BE2C (cell line): ENCODE data around the gene CFDP1.
"Not testable (repeated sequence)": the region's sequence is repeated elsewhere in the genome, so short reads cannot be mapped to it uniquely, and the experiment has no call there.

Experiments
- DNase-seq: peaks from one replicate; pipeline ENCODE4 v3.0.0-alpha.2; 2020
- H3K27me3 ChIP-seq: fragments of 250-450 bp; sonication (Bioruptor Pico); 2 replicates; pipeline ENCODE4 v1.5.1; 2020; ENCODE audit warnings: mild to moderate bottlenecking
- H3K36me3 ChIP-seq: fragments of 250-450 bp; sonication (Bioruptor Pico); 2 replicates; pipeline ENCODE4 v1.5.1; 2020; ENCODE audit warnings: mild to moderate bottlenecking
- H3K4me1 ChIP-seq: fragments of 250-450 bp; sonication (Bioruptor Pico); 2 replicates; pipeline ENCODE4 v1.5.1; 2020
- H3K4me3 ChIP-seq: 2 replicates; pipeline ENCODE4 v1.5.1; 2011; ENCODE audit warnings: low read depth, low read length
- H3K9me3 ChIP-seq: fragments of 250-450 bp; sonication (Bioruptor Pico); 2 replicates; pipeline ENCODE4 v1.5.1; 2020
- TF ChIP-seq, protein P1 (sequence below): IDR thresholded peaks from 2 replicates; pipeline ENCODE4 v1.5.1; 2012; ENCODE audit warnings: mild to moderate bottlenecking, low read depth, low read length

Gene CFDP1

DNA sequence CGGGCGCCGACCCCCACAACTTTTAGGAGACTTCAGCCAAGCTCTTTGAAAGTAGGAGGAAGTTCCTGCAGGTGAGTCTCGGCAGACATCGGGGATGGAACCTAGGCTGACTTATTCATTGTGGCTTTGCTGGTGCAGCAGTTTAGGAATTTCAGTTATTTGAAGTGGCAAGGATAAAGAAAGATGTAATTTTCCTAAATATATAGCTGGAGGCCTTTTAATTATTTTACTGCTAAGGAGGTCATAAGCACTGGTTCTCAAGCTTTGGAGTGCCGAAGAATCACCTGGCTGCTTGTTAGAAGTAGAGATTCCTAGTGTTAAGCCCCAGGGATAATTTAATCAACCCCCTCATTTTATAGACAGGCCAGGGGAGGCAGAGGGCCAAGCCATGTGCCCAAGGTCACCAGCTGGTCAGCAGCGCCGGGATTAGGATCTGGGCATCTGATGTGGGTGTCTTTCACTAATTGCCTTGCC is 152.9 kb downstream of the CFDP1 start:
- H3K9me3 ChIP-seq: no peaks in the 10 kb centered on the region; the same call in 1 of the 2 replicates
- no peak overlapping the region for H3K4me3 ChIP-seq
- peaks cover 8% of the 10 kb centered on the region; the same call in 1 of the 2 replicates for H3K4me1 ChIP-seq
- TF ChIP-seq, protein P1, sequence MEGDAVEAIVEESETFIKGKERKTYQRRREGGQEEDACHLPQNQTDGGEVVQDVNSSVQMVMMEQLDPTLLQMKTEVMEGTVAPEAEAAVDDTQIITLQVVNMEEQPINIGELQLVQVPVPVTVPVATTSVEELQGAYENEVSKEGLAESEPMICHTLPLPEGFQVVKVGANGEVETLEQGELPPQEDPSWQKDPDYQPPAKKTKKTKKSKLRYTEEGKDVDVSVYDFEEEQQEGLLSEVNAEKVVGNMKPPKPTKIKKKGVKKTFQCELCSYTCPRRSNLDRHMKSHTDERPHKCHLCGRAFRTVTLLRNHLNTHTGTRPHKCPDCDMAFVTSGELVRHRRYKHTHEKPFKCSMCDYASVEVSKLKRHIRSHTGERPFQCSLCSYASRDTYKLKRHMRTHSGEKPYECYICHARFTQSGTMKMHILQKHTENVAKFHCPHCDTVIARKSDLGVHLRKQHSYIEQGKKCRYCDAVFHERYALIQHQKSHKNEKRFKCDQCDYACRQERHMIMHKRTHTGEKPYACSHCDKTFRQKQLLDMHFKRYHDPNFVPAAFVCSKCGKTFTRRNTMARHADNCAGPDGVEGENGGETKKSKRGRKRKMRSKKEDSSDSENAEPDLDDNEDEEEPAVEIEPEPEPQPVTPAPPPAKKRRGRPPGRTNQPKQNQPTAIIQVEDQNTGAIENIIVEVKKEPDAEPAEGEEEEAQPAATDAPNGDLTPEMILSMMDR: no peak
- DNase-seq: no peak
- H3K27me3 ChIP-seq: no peaks in the 10 kb centered on the region
- H3K36me3 ChIP-seq: no peaks in the 10 kb centered on the region

DNA sequence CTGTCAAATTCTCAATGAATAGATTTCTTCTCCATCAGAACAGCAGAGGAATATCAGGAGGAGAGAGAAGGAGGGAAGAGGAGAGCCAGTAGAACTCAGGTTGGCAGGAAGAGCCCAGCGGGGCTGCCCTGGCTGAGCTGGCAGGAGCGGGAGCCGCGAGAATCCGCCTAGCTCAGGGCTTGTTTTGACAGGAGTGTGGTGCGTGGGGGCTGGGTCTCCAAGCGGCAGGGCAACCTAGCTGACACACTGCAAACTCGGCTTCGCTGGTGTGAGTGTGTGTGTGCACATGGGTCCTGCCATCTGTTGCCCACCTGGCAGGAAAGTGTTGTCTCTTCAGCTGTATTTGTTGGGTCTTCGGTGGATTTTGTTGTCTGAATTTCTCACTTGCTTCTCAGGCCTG is 154.0 kb downstream of the CFDP1 start:
- Histone ChIP-seq H3K4me3 (no peak overlapping the region), H3K9me3 (no peaks in the 10 kb centered on the region; the same call in 1 of the 2 replicates), H3K4me1 (peaks cover 8% of the 10 kb centered on the region; the same call in 1 of the 2 replicates), H3K36me3 (no peaks in the 10 kb centered on the region), H3K27me3 (no peaks in the 10 kb centered on the region)
- TF ChIP-seq, protein P1: no peak
- no peak for DNase-seq

DNA sequence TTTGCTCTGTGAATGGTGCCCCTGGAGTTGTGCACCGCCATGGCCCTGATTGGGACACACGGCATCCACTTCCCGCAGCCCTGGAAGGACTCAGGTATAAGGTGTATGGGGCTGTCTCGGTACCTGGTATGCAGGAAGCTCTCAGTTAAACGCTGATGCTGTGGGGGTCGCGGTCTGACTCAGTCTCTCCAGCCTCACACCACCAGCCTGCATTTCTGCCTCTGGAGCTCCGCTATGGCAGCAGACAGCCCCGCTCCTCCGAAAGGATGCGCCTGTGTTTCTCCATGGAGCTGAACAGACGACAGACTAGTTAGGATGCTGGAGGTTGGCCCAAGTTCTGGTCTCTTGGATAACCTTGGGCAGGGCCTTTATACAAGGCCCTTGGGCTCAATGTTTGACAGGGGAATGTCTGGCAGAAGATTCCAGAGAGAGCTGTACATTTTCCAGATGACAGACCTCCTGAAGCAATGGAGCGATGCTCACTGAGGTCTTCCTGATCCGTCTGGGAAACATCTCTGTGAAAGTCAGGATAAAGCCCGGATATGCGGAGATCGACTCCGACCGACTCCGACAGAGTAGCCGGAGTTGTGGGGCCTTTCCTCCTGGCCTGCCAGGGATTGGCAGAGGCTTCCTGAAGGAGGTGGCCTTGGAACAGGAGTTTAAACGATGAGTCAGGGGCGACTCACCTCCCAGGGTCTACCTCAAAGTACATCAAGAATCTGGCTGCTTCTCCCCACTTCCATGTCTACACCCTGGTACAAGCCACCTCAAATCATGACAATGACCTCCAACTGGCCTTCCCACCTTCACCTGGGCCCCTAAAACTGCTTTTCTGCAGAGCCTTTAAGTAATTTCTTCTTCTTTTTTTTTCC is 160.0 kb downstream of the CFDP1 start:
- DNase-seq: no peak
- Histone ChIP-seq H3K4me1 (no peaks in the 10 kb centered on the region), H3K36me3 (no peaks in the 10 kb centered on the region), H3K4me3 (no peak overlapping the region), H3K9me3 (no peaks in the 10 kb centered on the region), H3K27me3 (no peaks in the 10 kb centered on the region)
- TF ChIP-seq, protein P1: no peak

DNA sequence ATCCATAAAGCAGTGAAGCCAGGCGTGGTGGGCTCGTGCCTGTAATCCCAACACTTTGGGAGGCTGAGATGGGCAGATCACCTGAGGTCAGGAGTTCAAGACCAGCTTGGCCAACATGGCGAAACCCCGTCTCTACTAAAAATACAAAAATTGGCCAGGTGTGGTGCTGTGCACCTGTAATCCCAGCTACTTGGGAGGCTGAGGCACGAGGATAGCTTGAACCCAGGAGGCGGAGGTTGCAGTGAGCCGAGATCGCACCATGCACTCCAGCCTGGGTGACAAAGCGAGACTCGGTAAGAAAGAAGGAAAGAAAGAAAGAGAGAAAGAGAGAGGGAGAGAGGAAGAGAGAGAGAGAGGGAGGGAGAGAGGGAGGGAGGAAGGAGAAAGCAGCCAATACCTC is 160.7 kb downstream of the CFDP1 start:
- not testable (repeated sequence) for H3K27me3 ChIP-seq, H3K4me1 ChIP-seq, H3K4me3 ChIP-seq, DNase-seq, H3K36me3 ChIP-seq, H3K9me3 ChIP-seq

DNA sequence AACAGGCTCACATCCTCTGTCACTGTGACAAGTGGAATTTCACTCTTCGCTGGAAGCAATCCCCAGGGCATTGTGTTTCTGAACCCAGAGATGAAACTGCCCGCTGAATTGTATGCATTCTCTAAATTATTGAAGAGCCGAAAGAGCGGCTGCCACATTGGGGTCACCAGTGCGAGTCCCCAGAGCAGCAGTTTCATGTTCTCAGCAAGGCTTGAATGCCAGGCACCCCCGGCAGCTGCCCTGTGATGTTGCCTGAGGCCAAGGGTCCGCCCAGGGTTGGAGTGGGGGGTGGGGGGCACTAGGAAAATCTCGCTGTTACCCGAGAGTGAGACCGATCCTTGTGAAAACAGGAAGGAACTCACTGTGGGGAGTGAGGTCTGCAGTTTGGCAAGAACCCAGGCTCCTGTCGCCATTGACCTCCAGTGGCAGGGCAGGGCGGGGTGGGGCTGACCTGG is 161.2 kb downstream of the CFDP1 start:
- Histone ChIP-seq H3K36me3 (no peaks in the 10 kb centered on the region), H3K4me1 (peaks cover 3% of the 10 kb centered on the region; the same call in 1 of the 2 replicates), H3K4me3 (no peak overlapping the region), H3K9me3 (no peaks in the 10 kb centered on the region), H3K27me3 (no peaks in the 10 kb centered on the region)
- no peak for DNase-seq
- TF ChIP-seq, protein P1: no peak

DNA sequence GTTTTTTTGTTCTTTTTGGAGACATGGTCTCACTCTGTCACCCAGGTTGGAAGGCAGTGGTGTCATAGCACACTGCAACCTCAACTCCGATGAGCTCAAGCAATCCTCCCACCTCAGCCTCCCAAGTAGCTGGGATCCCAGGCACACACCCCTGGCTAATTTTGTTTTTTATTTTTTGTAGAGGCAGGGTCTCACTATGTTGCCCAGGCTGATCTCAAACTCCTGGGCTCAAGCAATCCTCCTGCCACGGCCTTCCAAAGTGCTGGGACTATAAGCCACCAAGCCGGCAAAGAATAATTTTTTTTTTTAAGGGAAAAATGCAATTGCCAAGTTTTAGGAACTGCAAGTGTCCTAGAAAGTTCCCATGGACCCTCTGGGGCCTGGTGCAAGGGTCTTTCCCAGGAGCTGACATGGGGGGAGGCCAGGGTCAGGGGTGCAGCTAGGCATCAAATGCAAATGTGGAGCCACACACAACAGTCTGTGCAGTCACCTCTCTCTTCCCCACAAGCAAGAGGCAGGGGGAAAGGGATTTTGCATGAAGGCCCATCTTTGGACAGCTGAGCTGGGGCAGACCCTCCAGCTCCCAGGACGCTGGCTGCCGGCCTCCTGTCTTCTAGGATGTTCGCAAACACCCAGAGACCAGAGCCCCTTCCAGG is 161.7 kb downstream of the CFDP1 start:
- DNase-seq: no peak
- Histone ChIP-seq H3K4me1 (peaks cover 3% of the 10 kb centered on the region; the same call in 1 of the 2 replicates), H3K4me3 (no peak overlapping the region), H3K27me3 (no peaks in the 10 kb centered on the region), H3K36me3 (no peaks in the 10 kb centered on the region), H3K9me3 (no peaks in the 10 kb centered on the region)
- TF ChIP-seq, protein P1: no peak

DNA sequence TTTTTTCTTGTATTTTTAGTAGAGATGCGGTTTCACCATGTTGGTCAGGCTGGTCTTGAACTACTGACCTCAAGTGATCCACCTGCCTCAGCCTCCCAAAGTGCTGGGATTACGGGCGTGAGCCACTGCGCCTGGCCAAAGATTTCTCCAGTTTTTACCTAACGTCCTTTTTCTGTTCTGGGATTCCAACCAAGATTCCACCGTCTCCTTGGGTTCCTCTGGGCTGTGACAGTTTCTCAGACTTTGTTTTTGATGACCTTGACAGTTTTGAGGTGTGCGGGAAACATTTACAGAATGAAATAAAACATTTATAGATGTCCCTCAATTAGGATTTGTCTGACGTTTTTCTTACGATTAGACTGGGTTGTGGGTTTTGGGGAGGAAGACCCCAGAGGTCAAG is 163.9 kb downstream of the CFDP1 start:
- H3K9me3 ChIP-seq, DNase-seq, H3K4me3 ChIP-seq, H3K27me3 ChIP-seq, H3K36me3 ChIP-seq, H3K4me1 ChIP-seq: not testable (repeated sequence)
